A549 treated with AZD2906 at 1 μM for 4 hours (cell line): ENCODE data around the gene CYTH1. TPM values are rescaled to one million over a fixed set of nuclear protein-coding genes. Genes with fewer than 3 reads are reported as not detected.

Experiments used
- total RNA-seq: library from RNA; stranded (reverse); fragments of 200-300 nt; extraction: Qiagen RNA extraction; gene quantifications from 5 replicates; pipeline ENCODE4 v1.2.3, GENCODE V29; 2022

The CYTH1 gene, protein sequence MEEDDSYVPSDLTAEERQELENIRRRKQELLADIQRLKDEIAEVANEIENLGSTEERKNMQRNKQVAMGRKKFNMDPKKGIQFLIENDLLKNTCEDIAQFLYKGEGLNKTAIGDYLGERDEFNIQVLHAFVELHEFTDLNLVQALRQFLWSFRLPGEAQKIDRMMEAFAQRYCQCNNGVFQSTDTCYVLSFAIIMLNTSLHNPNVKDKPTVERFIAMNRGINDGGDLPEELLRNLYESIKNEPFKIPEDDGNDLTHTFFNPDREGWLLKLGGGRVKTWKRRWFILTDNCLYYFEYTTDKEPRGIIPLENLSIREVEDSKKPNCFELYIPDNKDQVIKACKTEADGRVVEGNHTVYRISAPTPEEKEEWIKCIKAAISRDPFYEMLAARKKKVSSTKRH
- total RNA-seq, result 62.6 to 77.0 TPM (median 64.3 TPM) in 5 replicates

DNA sequence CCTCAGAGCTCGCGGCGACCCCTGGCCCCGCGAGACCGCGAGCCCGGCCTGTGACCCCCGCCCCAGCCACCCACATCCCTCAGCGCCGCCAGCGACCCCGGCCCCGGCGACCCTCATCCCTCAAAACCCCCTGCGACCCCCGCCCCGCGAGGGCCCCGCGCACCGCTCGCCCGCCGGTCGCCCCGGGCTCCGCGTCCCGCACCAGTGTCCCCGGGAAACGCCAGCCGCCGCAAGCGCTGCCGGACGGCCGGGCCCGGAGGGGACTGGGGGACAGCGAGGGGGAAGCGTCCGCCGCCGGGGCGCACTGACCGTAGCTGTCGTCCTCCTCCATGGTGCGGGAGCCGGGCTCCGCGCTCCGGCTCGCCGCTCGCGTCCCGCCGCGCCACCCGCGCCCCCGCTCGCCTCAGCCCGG lies at the start of gene CYTH1:
Gene CYTH1 (minus strand): TSS at position 381 of the 412 bp plus-strand sequence. CDS start 50 bp downstream, at position 331.

Other genes starting within 250 kb of the CYTH1 start
- gene DNAH17, start 204.9 kb downstream of the CYTH1 start, total RNA-seq, result 0.81 to 1.1 TPM (median 0.98 TPM) in 5 replicates
- gene USP36, start 58.5 kb upstream of the CYTH1 start, total RNA-seq, result 51.6 to 59.2 TPM (median 52.4 TPM) in 5 replicates
- 0.25 to 0.48 TPM (median 0.26 TPM) in 5 replicates for gene CEP295NL, start 120.9 kb upstream of the CYTH1 start, total RNA-seq
- 190 to 244 TPM (median 213 TPM) in 5 replicates for gene TIMP2, start 143.1 kb upstream of the CYTH1 start, total RNA-seq
- gene LGALS3BP, start 197.7 kb upstream of the CYTH1 start, total RNA-seq, result 69.9 to 86.6 TPM (median 83.4 TPM) in 5 replicates
- gene CANT1, start 227.5 kb upstream of the CYTH1 start, total RNA-seq, result 81.0 to 84.2 TPM (median 83.9 TPM) in 5 replicates
- gene C1QTNF1, start 241.9 kb upstream of the CYTH1 start, total RNA-seq, result 57.9 to 66.6 TPM (median 59.1 TPM) in 5 replicates